Activated CD4-positive, alpha-beta T cell treated with anti-CD3 and anti-CD28 coated beads, Interleukin-2, amount 50 U/mL, for 16 hours (primary cell): ENCODE results near the gene CDA.
A peak's percentile ranks its signal among the peaks of the same experiment; 100 is the strongest.

ENCODE experiments used
- DNase-seq: peaks from one replicate; pipeline ENCODE4 v3.0.0-alpha.2; 2020

Gene CDA

DNA sequence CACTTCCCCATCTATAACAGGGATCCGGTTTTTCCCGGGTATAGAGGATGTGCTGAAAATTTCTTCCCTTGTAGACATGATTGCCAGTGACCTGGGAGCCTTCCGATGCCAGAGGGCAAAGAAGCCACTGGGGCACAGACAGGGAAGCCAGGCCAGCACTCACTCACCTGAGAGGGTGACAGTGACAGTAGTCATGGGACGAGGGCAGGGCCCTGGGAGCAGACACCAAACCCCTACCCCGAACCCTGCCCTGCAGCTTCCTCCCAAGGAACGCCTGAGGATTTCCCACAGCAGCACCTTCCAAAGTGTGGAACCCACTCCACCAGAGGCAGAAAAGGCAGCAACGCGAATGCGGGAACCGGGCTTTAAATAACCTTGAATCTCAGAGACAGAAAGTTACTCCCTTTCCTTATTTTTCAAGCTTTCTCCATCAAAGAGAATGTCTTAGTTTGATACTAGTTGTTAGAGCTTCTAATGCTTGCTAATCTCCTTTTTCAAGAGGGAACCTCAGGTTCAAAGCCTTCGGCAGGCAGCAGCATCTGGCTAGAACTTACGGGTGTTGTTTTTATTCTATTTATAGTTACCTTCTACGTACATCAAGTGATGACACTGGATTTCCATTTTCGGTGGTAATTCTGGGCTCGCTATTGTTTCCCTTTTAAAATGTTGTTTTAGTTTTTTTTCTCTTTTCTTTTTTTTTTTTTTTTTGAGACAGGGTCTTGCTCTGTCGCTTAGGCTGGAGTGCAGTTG, 69.4 kb downstream of the CDA start:
- DNase-seq, result no peak

DNA sequence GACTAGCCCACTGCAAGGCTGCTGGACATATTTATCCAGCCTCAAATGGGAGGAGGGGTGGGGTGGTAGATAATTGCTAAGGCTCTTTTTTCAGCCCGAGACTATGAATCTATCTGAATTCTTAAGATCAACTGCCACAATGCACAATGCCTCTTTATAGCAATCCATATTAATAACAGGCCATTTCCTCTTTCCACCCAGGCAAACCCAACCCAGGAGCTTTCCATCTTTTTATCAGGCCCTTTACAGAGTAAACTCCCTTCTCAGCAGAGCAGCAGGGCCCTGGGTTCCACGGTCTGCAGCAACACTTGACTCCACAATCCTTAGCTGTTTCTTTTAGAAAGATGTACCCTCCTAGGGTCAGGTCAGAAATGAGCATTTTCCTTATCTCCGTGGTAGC, 71.5 kb downstream of the CDA start:
- no peak for DNase-seq

DNA sequence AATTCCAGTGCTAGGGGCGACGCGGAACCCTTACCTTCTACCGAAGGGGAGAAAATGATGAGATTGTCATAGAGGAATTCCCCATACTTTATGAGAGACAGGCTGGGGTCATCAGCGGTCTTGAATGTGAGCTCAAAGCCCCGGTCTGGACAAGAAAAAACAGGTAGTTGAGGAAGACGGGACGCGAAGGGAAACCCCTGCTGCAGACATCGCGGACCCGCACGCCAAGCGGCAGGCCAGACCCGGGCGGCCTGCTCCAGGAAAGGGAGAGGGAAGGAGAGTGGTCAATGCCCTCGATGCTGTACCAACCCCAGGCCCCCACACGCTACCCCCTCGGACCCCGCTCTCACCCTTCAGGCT, 71.9 kb downstream of the CDA start:
- no peak for DNase-seq

DNA sequence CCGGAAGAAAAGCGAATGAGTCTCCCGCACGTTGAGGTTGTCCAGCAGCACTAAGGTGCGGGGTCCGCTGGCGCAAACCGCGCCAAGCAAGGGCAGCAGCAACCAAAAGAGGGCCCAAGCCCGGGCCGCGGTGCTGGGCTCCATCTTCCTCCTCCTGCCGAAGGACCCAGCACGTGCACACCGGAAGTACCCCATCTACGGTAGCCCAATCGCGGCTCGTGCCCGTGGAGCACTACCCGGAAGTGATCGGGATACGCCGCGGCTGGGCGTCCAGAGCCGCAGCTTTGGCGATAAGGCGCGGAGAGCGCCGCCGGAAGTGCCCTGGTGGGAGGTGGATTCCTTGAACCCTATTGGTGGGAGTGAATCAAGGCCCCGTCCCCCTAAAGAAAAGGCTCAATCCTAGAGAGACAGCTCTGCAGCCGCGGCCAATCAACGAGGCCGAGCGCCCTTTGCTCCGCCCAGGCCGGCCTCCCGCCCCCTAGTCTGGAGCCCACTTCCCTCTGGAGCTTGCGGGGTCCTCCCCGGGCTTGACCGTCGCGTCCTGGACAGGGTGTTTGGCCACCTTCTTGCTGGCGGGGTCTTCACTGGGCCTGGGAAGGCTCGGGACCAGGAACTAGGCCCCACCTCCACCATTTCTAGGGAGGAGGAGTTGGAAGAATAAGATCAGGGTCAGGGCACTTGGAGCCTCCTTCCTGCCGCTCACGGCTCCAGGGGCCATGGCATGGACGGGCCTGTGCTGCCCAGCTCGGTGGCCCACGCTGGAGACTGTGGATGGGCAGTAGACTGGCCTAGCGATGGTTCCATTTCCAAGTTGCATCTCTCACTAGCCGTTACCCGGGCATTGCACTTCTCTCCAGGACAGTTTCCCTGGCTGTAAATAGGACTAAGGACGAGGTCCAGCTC, 72.6 kb downstream of the CDA start, which contains the start of gene DDOST:
TSS of gene DDOST (minus strand) at position 163 of the 903 bp plus-strand sequence. CDS start at position 144, 19 bp downstream.
- peak; percentile 99 for DNase-seq

DNA sequence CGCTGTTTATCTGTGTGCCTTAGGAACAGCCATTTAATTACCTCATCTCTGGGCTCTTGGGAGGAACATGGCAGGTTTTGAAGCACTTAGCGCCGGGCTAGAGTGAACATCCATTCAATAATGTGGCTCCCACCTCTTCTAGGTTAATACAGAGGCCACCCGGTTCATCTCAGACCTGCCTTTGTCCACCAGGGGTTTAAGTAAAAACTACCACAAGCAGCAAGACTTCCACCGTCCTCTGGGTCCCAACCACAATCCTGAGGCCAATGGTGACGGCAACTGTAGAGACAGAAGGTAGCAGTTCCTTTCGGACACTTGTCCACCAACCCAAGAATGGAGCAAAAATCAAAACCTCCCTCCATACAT, 73.2 kb downstream of the CDA start:
- DNase-seq, result no peak

DNA sequence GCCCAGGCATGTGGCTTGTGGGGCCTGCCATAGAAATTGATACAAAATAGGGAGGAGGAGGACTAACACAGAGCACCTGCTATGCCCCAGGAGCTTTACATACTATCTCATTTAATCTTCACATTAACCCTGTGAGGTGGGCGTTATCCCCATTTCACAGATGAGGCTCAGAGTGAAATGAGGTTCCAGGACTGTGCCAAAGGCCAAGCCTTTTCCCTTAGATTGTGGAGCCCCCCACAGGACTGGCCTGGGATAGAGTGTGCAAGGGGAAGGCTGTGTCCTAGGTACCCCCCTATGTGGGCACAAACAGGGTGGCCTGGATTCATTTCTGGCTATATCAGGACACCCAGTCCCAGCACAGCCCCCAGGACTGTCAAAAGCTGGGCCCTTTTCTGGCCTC, 74.5 kb downstream of the CDA start:
- DNase-seq, result no peak

DNA sequence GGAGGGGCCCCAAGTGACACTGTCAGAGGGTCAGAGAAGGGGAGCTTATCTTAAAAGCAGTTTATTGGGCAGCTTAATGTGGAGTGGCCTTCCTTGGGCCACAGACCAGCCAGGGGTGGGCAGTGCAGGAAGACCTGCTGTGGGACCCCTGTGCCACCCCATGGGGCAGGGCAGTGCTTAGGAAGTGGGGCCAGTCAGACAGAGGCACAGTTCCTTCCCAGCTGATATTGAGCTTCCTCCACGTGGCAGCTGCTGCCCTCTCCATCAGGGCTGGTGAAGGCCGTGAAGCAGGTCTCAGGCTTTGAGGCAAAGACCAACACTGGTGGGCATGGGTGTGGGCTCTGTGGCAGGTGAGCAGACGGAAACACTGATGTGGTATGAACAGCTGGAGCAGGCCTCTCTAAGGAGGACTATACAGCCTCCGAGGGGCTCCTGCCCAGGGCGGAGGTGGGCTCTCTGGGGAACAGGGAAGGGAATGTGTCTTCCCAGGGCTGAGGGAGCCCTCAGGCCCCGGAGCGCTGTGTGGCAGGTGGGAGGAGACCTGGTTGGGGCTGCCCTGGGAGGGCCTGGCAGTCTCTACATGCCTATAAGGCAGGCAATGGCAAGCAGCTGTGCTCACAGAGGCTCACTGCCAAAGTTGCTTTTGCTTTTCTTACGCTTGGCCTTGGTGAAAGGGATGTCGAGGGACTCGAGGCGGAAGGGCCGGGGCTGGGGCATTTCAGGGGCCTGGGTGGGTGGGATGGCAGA, 75.2 kb downstream of the CDA start:
- DNase-seq, result no peak

DNA sequence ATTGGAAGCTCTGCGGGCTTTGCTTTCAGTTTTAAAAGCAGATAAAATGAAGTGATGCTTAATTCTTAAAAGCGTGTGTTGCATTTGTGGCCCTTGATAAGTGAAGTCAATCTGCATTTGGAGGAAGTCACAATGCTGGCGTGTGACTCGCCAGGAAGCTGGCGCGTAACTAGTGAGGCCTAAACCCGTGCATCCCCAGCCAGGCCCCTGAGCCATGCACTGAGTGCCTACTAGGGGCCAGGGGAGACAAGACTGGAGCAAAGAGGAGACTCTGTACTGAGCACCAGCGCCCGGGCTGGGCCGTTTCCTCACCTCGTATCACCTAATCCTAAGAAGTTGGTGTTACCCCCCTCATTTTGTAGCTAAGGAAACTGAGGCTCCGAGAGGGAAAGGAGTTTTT, 76.8 kb downstream of the CDA start:
- no peak for DNase-seq

DNA sequence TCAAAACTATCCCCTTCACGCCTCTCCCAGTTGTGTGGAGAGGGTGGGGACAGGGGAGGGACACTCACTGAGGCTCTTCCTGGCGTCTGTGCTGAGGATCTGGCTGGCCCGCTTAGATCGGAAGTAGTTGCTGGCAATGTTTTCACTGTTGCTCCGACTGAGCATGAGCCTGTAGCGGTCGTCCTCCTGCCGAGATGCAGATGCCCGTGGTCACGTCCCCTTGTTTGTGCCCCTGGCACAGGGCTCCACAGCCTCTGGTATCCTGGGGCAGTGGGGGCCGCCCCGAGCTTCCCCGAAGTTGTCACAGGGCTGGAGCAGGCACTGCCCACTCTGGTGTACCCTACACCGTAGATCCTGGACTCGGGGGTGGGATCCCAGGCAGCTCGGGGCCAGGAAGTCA, 77.2 kb downstream of the CDA start:
- no peak for DNase-seq

DNA sequence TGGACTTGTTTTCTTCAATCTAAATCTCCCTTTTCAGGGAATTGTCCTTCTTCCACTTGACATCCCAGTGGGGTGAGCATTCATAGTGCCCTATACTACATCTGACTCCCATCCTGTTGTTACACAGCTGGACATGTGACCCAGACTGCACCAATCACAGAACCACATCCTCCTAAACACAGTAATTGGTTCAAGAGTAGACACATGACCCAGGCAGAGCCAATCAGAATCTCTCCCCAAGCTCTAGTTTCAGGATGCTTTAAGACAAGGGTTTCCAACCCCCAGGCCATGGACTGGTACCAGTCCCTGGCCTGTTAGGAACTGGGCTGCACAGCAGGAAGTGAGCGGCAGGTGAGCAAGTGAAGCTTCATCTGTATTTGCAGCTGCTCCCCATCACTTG, 77.9 kb downstream of the CDA start:
- peak; percentile 27 for DNase-seq
